HepG2 (cell line): ENCODE data around the gene CSNK2A2.
A peak's percentile ranks its signal among the peaks of the same experiment; 100 is the strongest.

Experiments used
- RAD21 ChIP-seq: fragments of 450-650 bp; formaldehyde crosslinking; IDR thresholded peaks from 2 replicates; pipeline ENCODE4 v1.5.0; 2020; ENCODE audit warnings: mild to moderate bottlenecking
- ZNF20 ChIP-seq: sonication (generic); formaldehyde crosslinking; IDR thresholded peaks from 2 replicates; pipeline ENCODE4 v1.4.0; 2020; ENCODE audit warnings: mild to moderate bottlenecking, moderate library complexity, missing genetic modification reagents
- TF ChIP-seq, protein P1 (sequence below): sonication (generic); formaldehyde crosslinking; IDR thresholded peaks from 2 replicates; pipeline ENCODE4 v1.4.0; 2020; ENCODE audit warnings: missing genetic modification reagents

DNA sequence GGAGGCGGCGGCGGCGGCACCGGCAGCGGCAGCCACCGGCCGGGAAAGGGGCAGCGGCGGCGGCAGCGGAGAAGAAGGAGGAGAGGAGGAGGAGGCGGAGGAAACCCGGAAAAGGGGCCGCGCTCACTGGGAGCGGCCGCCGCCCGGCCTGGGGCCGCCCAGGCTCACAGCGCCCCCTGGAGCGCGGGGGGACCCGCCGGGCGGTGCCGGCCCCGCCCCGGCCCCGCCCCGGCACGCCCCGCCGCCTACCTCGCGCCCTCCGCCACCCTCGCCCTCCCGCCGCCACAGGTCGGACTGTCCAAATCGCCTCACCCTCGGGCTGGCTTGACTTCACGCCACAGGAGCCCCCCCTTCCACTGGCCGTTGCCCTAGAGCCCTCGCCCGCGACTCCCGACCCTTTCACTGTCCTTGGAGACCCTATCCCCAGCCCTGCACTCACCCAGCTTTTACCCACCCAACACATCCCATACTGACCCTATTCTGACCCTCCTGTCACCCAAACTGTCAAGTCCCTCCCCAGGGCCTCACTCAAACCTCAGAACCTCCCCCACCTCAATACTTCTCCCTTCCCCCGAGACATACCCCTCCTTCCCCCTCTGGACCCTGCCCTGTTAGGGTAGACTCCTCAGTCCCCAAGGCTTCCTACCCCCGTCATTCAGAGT is at the start of gene CSNK2A2:
- TF ChIP-seq, protein P1, sequence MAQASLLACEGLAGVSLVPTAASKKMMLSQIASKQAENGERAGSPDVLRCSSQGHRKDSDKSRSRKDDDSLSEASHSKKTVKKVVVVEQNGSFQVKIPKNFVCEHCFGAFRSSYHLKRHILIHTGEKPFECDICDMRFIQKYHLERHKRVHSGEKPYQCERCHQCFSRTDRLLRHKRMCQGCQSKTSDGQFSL (CRISPR knock-in tag) = 0 out of 2 replicates have a peak, but pooled peaks have one; percentile 58
- TF ChIP-seq RAD21 = peak; percentile 67
- TF ChIP-seq ZNF20 = no peak
